Smooth muscle cell (in vitro differentiated cells): ENCODE measurements around the gene DMRT3. TPM values are rescaled to one million over a fixed set of nuclear protein-coding genes. Genes with fewer than 3 reads are reported as not detected.

Source experiments
- DNase-seq: peaks from one replicate; lab custom pipeline; 2025; ENCODE audit not compliant: unreplicated experiment; lab: John Stamatoyannopoulos, UW
- H2AFZ ChIP-seq: fragments of 200-600 bp; sonication (generic); 2 replicates; pipeline ENCODE4 v1.6.0; 2016; ENCODE audit warnings: antibody characterized with exemption, low read depth, mild to moderate bottlenecking
- H3F3A ChIP-seq: fragments of 200-600 bp; sonication (generic); 2 replicates; pipeline ENCODE4 v1.6.0; 2017; ENCODE audit warnings: antibody characterized with exemption, low read depth
- H3K27ac ChIP-seq: fragments of 200-600 bp; sonication (generic); 2 replicates; pipeline ENCODE4 v1.5.1; 2016; ENCODE audit warnings: low read depth, mild to moderate bottlenecking
- H3K27me3 ChIP-seq: fragments of 200-600 bp; sonication (generic); 2 replicates; pipeline ENCODE4 v1.6.1; 2016; ENCODE audit warnings: low read depth, mild to moderate bottlenecking
- H3K36me3 ChIP-seq: fragments of 200-600 bp; sonication (generic); 2 replicates; pipeline ENCODE4 v1.5.1; 2016; ENCODE audit warnings: low read depth
- H3K4me1 ChIP-seq: fragments of 200-600 bp; sonication (generic); 2 replicates; pipeline ENCODE4 v1.5.1; 2016; ENCODE audit warnings: low read depth
- H3K4me2 ChIP-seq: fragments of 200-600 bp; sonication (generic); 2 replicates; pipeline ENCODE4 v1.6.0; 2016; ENCODE audit warnings: mild to moderate bottlenecking
- H3K4me3 ChIP-seq: fragments of 200-600 bp; sonication (generic); 2 replicates; pipeline ENCODE4 v1.5.1; 2016; ENCODE audit warnings: mild to moderate bottlenecking
- H3K79me2 ChIP-seq: fragments of 200-600 bp; sonication (generic); 2 replicates; pipeline ENCODE4 v1.6.0; 2016; ENCODE audit warnings: low read depth, mild to moderate bottlenecking
- H3K9ac ChIP-seq: fragments of 200-600 bp; sonication (generic); 2 replicates; pipeline ENCODE4 v1.6.0; 2016; ENCODE audit warnings: low read depth
- H3K9me3 ChIP-seq: fragments of 200-600 bp; sonication (generic); replicated peaks from 2 replicates; pipeline ENCODE4 v1.5.1; 2016; ENCODE audit warnings: low read depth
- H4K20me1 ChIP-seq: fragments of 200-600 bp; sonication (generic); 2 replicates; pipeline ENCODE4 v1.6.0; 2016; ENCODE audit warnings: low read depth
- CTCF ChIP-seq: fragments of 200-600 bp; sonication (generic); IDR thresholded peaks from 2 replicates; pipeline ENCODE4 v1.5.1; 2017; ENCODE audit warnings: borderline replicate concordance, mild to moderate bottlenecking, antibody characterized with exemption; ENCODE audit not compliant: insufficient read depth, poor library complexity, severe bottlenecking
- WGBS: methylation state at CpG from one replicate; pipeline ENCODE4 v1.1.7; 2016; ENCODE audit warnings: low lambda C conversion rate; 5-methylcytosine and 5-hydroxymethylcytosine counted together
- polyA plus RNA-seq: library from polyadenylated mRNA; unstranded; fragments of >200 nt; fragmentation: Nextera tagmentation; extraction: Ambion mirVana; gene quantifications from 2 replicates; pipeline ENCODE4 v1.2.1, GENCODE V29; 2016
- total RNA-seq: library from RNA; depleted of rRNA; stranded (reverse); fragments of >200 nt; gene quantifications from 2 replicates; pipeline ENCODE4 v1.2.3, GENCODE V29; 2014

DMRT3 gene
- not detected in 2 replicates for total RNA-seq
- polyA plus RNA-seq, result not detected in 2 replicates

- H4K20me1 ChIP-seq, result no peaks in the 10 kb centered on the region
- under 1% methylated on average over 48 of the region's 70 CpGs for WGBS
- DNase-seq, result no peak
- no peak within 1 kb of the TSS for H3K27ac ChIP-seq
- no peak for TF ChIP-seq CTCF
- no peaks in the 10 kb centered on the region for H3K9me3 ChIP-seq
- no peaks in the 10 kb centered on the region for H3K79me2 ChIP-seq
- peak within 1 kb of the TSS; percentile 51 for H3K4me2 ChIP-seq
- H3K4me1 ChIP-seq, result peaks cover 46% of the 10 kb centered on the region
- H3K27me3 ChIP-seq, result peaks cover 100% of the 10 kb centered on the region
- no peaks in the 10 kb centered on the region for H3K36me3 ChIP-seq
- no peak within 1 kb of the TSS for H3K4me3 ChIP-seq
- H2AFZ ChIP-seq, result no peak within 1 kb of the TSS
- no peak within 1 kb of the TSS for H3K9ac ChIP-seq
- no peaks in the 10 kb centered on the region for H3F3A ChIP-seq
Measured at GRCh38 chr9:976258-976942, at the start of gene DMRT3. TSS of gene DMRT3 (plus strand) at chr9:976655. CDS start at chr9:977002, 347 bp downstream.

GRCh38 chr9:926976-927375, 49.5 kb upstream of the DMRT3 start:
- Histone ChIP-seq H3K27ac (no peak overlapping the region), H3K4me2 (no peak overlapping the region), H3K9me3 (no peaks in the 10 kb centered on the region), H3K79me2 (no peaks in the 10 kb centered on the region), H3K9ac (no peak overlapping the region), H3K36me3 (no peaks in the 10 kb centered on the region), H3F3A (no peaks in the 10 kb centered on the region), H2AFZ (no peak overlapping the region), H4K20me1 (no peaks in the 10 kb centered on the region), H3K4me3 (no peak overlapping the region), H3K27me3 (peaks cover 6% of the 10 kb centered on the region), H3K4me1 (no peaks in the 10 kb centered on the region)
- TF ChIP-seq CTCF, result no peak
- 87% methylated on average over 8 of the region's 8 CpGs for WGBS
- DNase-seq, result no peak

GRCh38 chr9:928363-929042, 48.0 kb upstream of the DMRT3 start:
- WGBS, result 65% methylated on average over 6 of the region's 6 CpGs
- no peak for DNase-seq

More at GRCh38 chr9:928363-929042, 48.0 kb upstream of the DMRT3 start:
- Histone ChIP-seq H3K27me3 (no peaks in the 10 kb centered on the region), H3K36me3 (no peaks in the 10 kb centered on the region), H3F3A (no peaks in the 10 kb centered on the region), H3K4me3 (no peak overlapping the region), H3K9me3 (no peaks in the 10 kb centered on the region), H3K4me1 (no peaks in the 10 kb centered on the region), H3K27ac (no peak overlapping the region), H3K79me2 (no peaks in the 10 kb centered on the region), H4K20me1 (no peaks in the 10 kb centered on the region), H3K4me2 (no peak overlapping the region), H3K9ac (no peak overlapping the region), H2AFZ (no peak overlapping the region)
- TF ChIP-seq CTCF, result peak; percentile 37
